HG03469 (cell line): ENCODE data around the gene ADM.

ENCODE experiments used
- ATAC-seq: cut with Tn5 transposase; IDR thresholded peaks from one replicate; pipeline ENCODE4 v1.9.1; 2021; ENCODE audit warnings: mild to moderate bottlenecking, moderate library complexity, moderate number of reproducible peaks; ENCODE audit not compliant: unreplicated experiment

The ADM gene

GRCh38 chr11:10326012-10326964 is 21.4 kb downstream of the ADM start:
- ATAC-seq, result no peak

DNA sequence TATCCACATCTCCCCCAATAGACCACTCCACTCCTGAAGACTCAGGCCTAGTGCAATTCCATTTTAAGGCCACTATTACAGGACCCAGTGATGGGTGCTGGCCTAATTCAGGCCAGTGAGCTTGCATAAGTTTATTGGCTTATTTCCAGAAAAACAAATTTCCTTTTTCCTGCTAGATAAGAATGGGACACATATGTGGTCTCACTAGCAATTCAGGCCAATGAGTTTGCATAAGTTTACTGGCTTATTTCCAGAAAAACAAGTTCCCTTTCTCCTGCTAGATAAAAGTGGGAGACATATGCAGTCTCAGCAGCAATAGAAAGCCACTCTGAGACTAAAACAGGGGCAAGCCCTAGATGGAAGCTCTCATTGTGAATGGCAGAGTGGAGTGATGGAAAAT is 22.4 kb downstream of the ADM start:
- no peak for ATAC-seq

DNA sequence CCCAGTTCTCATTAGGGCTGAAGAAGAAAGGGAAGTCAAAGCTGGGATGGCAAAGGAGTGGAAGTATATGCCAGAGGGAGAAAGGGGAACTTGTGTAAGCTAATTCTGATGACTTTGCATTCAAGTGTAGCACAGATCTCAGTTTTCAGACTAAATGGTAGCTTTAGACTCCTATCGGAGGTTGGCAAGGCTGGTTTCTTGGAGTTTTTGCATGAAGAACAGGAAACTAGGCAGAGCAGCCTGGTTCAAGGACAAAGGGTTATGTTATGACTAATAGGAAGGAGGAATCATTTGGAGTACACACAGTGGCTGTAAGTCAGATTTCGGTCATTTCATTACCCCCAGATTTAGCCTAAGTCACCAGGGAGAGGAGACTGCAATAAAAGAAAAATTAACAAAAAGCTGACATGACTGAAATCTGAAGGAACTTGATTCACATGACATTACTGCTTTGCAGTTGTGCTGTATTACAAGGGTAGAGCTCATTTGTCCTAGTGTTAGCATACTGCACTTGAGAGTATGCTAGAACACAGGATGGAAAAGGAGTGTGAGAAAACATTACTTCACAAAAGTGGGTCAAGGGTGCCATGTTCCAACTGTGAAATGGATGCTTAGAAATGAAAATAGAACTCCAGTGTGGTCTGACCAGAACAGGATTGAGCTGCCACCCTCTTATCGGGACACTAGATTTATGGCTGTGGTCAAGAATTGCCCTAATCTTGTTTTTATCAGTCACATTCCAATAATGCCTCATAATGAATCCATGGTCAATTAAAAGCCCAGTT is 23.6 kb downstream of the ADM start:
- no peak for ATAC-seq

- no peak for ATAC-seq
Measured at GRCh38 chr11:10329356-10329755, 24.5 kb downstream of the ADM start.

DNA sequence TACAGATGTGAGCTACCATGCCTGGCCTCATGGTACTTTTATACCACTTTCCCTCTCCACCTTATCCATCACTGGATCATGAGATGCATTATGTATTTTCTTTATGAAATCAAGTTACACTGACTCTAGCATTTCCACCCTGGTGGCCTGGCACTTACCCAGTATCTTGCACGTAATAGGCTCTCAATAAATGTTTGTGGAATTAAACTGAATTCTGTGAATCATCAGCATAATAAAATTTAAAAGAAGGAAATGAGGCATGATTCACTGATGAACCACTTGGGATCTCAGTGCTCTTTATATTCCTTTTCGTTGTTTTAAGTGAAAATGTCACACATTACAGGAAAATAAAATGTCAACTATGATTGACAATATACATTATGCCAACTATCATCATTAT is 25.1 kb downstream of the ADM start:
- no peak for ATAC-seq

- ATAC-seq, result no peak
Measured at GRCh38 chr11:10331548-10332289, 26.8 kb downstream of the ADM start.

DNA sequence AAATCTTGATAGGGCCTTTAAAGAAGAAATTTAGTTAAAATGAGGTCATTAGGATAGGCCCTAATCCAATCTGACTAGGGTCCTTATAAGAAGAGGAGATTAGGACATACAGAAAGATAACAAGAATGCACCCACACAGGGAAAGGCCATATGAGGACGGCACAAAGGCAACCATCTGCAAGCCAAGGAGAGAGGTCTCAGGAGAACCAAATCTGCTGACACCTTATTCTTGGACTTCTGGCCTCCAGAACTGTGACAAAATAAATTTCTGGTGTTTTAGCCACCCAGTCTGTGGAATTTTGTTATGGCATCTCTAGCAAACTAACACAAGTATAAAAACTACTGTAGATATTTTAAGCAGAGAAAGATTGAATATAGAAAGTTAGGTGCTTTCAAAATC is 28.6 kb downstream of the ADM start:
- ATAC-seq, result no peak

DNA sequence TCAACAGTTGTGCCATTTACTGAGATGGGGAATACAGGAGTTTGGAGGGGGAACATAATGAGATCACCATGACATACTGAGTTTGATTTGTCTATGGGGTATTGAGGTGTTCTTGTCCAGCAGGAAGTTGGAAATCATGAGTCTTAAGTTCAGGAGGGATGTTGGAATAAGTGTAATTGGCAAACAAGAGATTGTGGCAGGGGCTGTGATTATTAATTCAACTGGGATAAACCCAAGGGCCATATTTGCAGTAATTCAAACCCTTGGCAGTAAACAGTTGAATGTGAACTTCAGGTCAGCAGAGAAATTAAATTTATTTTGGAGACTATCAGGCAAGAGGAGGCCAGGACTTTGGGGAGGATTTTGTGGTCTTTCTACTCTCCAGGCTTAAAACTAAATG is 33.4 kb downstream of the ADM start:
- ATAC-seq, result no peak

DNA sequence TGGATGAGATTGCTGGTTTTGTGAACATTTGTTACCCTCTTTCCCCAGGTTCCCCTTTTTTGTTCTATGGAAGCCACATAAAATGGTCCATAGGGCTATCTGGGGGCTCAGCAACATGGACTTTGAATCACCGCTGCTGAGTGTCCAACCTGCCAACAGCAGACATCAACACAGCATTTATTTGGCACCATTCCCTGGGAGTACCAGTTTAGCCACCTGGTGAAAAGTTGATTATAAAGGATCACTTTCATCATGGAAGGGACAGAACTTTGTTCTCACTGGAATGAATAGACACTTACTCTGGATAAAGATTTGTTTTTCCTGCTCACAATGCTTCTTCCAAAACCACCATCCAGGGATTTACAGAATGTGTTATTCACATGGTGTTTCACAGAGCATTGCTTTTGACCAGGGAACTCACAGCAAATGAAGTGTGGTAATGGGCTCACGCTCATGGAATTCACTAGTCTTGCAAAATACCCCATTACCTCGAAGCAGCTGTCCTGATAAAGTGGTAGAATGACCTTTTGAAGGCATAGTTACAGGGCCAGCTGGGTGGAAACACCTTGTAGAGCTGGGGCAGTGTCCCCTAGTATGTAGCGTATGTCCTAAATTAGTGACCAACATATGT is 43.9 kb downstream of the ADM start:
- no peak for ATAC-seq

GRCh38 chr11:10349281-10349665 is 44.4 kb downstream of the ADM start:
- ATAC-seq, result no peak

DNA sequence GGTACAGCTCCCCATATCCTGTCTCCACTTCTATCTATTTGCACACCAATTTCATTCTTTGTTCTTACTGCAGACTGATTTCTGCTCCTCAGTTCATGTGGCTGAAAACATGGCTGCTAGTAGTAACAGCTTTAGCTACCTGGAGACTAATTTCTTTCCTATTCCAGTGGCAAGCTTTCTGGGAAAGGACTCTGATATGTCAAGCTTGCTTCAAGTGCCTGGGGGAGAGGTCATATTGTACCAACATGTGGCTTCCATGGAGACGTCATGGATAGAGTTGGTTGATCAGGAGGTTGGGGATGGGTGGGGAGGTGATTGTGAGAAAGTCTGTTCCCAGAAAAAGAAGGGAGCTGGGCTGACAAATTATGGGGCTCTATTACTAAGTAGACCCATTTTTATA is 44.9 kb downstream of the ADM start:
- no peak for ATAC-seq

DNA sequence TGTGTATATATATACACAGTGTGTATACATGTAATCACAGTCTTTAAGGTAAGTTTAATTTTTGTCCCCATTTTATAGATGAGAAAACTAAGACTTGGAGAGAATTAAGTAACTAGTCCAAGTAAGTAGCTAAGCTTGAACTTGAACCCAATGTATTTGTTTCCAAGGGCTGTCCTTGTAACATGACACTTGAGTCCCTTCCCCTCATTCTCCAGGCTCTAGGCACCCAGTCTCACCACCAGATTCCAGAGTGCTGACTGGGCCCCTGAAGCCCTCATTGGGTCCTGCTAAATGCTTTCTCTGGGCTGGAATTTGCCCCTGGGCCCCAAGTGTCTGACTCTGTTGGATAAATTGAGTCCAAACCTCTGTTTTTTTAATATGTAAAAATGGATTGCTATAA is 45.5 kb downstream of the ADM start:
- ATAC-seq, result no peak

- no peak for ATAC-seq
Measured at GRCh38 chr11:10351435-10351764, 46.5 kb downstream of the ADM start.

DNA sequence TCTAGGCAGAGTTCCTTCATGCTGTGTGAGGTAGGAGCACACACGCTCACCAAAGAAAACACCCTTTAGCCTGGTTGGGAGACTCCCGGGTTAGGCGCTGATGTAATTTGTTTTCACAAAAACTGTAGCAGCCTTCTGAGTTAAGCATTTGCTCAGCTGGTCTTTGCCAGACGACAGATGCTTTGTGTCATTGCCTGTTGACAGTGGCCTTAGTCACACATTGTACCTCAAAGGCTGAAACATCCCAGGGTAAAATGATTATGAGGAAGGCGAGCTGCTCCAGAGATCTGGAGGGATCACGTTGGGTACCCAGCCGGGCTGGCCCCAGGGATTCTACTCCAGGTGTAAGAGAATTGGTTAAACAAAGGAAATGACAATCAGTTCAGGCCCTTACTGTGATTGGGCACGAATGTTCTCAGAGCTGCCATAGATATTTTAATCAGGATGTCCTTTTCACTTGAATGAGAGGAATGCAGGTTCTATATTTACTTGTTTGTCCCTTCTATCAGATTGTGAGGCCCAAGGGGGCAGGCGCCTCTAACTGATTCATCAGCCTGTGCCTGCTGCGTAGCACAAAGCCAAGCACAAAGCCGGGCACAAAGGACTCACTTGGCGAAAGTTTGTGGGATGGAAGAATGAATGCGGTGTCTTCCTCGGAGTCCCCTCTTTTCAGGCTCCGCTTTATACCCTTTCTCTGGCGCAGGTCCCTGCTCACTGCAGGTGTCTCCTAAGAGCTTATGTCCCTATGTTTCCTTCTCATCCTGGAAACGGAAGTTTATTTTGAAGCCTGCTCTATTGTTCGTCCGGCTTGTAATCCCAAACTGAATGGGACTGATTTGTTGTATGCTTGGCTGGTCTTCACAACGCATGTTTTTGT is 47.1 kb downstream of the ADM start:
- ATAC-seq, result no peak

DNA sequence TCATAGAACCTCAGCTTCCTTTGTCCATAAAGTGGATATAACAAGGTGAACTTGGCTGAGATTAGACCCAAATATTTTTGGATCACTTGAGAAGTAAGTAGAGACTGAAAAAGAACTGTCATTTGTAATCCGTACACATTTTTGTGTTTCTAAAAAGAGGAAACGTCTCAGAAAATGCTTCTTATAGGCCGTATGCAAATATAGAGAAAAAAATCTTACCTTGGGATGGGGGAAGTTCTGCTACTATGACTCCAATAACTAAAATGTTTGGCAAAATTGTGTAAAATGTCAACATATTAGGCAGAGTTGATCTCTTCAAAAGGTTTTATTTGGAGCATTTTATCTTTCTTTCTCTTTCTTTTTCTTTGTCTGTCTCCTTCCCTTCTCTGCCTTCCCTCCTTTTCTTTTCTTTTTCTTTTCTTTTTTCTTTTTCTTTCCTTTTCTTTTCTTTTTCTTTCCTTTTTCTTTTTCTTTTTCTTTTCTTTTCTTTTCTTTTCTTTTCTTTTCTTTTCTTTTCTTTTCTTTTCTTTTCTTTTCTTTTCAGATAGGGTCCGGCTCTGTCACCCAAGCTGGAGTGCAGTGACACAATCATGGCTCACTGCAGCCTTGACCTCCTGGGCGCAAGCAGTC is 48.2 kb downstream of the ADM start:
- ATAC-seq, result no peak

DNA sequence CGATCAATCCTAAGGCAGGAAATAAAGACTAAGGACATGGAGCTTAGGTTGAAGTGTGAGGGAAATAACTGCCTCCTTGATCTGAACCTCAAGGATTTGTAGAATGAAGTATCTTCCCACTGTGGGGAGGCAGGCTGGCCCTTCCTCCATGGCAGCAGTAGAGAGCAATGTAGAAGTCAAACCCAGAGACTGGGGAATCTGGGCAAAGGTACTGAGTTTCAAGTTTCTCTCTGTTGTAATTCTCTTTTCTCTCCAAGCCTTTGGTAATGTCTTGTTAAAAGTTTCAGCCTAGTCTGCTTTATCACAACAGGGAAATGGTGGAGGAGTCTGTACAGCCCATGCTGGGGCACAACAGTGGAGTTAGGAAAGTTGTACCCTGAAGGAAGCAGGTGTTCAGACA is 49.5 kb downstream of the ADM start:
- ATAC-seq, result no peak

DNA sequence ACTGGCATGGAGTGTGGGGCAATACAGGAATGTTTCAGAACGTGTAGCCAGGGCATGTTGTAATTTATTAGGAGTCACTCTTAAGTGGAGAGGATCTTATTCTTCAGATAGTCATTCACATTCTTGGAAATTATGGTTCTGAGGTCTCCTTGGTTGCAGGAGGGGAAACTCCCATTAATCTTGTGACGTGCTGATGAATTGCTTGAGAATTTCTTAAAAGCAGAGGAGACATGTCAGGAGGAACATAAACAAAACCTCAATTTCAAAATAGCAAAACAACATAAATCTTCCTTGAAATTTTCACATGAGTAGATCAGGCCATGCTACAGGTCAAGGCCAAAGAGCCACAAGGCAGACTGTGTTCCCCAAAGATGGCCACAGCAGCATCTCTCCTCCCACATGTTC is 50.4 kb downstream of the ADM start:
- no peak for ATAC-seq

DNA sequence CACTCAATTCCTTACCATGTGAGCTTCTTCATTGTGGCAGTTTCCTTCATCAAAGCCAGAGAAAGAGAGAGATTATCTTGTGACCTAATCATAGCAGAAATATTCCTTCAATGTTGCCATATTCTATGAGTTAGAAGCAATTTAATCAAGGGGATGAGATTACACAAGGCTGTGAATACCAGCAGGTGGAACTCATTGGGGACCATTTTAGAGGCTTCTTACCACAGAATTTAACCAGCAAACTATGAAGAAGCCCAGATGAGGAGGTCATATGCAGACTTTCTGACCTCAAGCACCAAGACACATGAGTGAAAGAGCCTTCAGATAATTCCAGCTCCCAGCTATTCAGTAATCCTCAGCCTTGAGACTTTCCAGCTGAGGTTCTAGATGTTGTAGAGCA is 51.3 kb downstream of the ADM start:
- no peak for ATAC-seq
